ENCODE results near the gene HOMER1. TPM values are rescaled to one million over a fixed set of nuclear protein-coding genes. Genes with fewer than 3 reads are reported as not detected.

The HOMER1 gene
- total RNA-seq, 1 experiment from 2014 or later: 9.1 TPM

GRCh38 chr5:79475152-79475466 is 38.8 kb downstream of the HOMER1 start:
- Histone ChIP-seq H3K9me2 (replicated peaks; ENCODE audit: low read length) (no peaks in the 10 kb centered on the region), H3K4me3 (ENCODE audit: low read length) (no peak overlapping the region), H3K9ac (ENCODE audit: low read length) (no peak overlapping the region), H4K20me1 (ENCODE audit: low read length) (no peaks in the 10 kb centered on the region), H3K4me2 (ENCODE audit: low read length) (no peak overlapping the region), H2AFZ (ENCODE audit: low read length) (no peak overlapping the region), H3K4me1 (ENCODE audit: insufficient read depth, low read length) (peaks cover 6% of the 10 kb centered on the region; the same call in 1 of the 2 replicates), H3K36me3 (ENCODE audit: low read depth, low read length) (no peaks in the 10 kb centered on the region), H3K9me3 (ENCODE audit: low read length) (no peaks in the 10 kb centered on the region), H3K27me3 (ENCODE audit: low read length) (no peaks in the 10 kb centered on the region), H3K27ac (ENCODE audit: low read length) (no peak overlapping the region), H3F3A (ENCODE audit: low read length, unreplicated experiment) (no peaks in the 10 kb centered on the region), H3K79me2 (ENCODE audit: low read length) (0 out of 2 replicates have a peak, but pooled peaks cover 6% of the 10 kb centered on the region)
- ChIA-PET POLR2A (ENCODE audit: unreplicated experiment) (no interaction called here), CTCF (no interaction called here)
- BruUV-seq (replicated peaks): no TSS peak
- TF ChIP-seq EZH2phosphoT487 (IDR thresholded peaks at IDR 0.05; ENCODE audit: borderline replicate concordance, low read length) (no peak), CTCF (conservative IDR thresholded peaks at IDR 0.05; ENCODE audit: low read depth, low read length) (no peak), EZH2 (IDR thresholded peaks at IDR 0.05; ENCODE audit: low read length, unreplicated experiment) (no peak)
- no peak for DNase-seq
- intact Hi-C loops (cut with micrococcal nuclease): no loop called here
- no peak for ATAC-seq

- Histone ChIP-seq H3K4me3 (ENCODE audit: low read length) (no peak overlapping the region), H3K9me2 (replicated peaks; ENCODE audit: low read length) (no peaks in the 10 kb centered on the region), H3K9me3 (ENCODE audit: low read length) (no peaks in the 10 kb centered on the region), H2AFZ (ENCODE audit: low read length) (no peak overlapping the region), H3K36me3 (ENCODE audit: low read depth, low read length) (no peaks in the 10 kb centered on the region), H3K79me2 (ENCODE audit: low read length) (0 out of 2 replicates have a peak, but pooled peaks cover 6% of the 10 kb centered on the region), H3F3A (ENCODE audit: low read length, unreplicated experiment) (no peaks in the 10 kb centered on the region), H3K9ac (ENCODE audit: low read length) (no peak overlapping the region), H3K27me3 (ENCODE audit: low read length) (no peaks in the 10 kb centered on the region), H4K20me1 (ENCODE audit: low read length) (no peaks in the 10 kb centered on the region), H3K4me1 (ENCODE audit: insufficient read depth, low read length) (peaks cover 6% of the 10 kb centered on the region; the same call in 1 of the 2 replicates), H3K27ac (ENCODE audit: low read length) (no peak overlapping the region), H3K4me2 (ENCODE audit: low read length) (no peak overlapping the region)
- ATAC-seq: no peak
- TF ChIP-seq EZH2phosphoT487 (IDR thresholded peaks at IDR 0.05; ENCODE audit: borderline replicate concordance, low read length) (no peak), CTCF (conservative IDR thresholded peaks at IDR 0.05; ENCODE audit: low read depth, low read length) (no peak), EZH2 (IDR thresholded peaks at IDR 0.05; ENCODE audit: low read length, unreplicated experiment) (no peak)
- DNase-seq: no peak
- intact Hi-C loops (cut with micrococcal nuclease): loop anchor here (5.0 kb wide), 1 partner anchor 38 kb away; the partner anchor contains the start of gene HOMER1
- CTCF ChIA-PET: no interaction called here
- BruUV-seq (replicated peaks): no TSS peak
- POLR2A ChIA-PET (ENCODE audit: unreplicated experiment): interaction anchor here (0.6 kb wide), 1 partner anchor 61 kb away, joined by 6 read pairs; no protein-coding TSS in a partner anchor
Measured at GRCh38 chr5:79474367-79475151, 39.4 kb downstream of the HOMER1 start.

- ATAC-seq: no peak
- Histone ChIP-seq H3K27ac (ENCODE audit: low read length) (no peak overlapping the region), H3K9me2 (replicated peaks; ENCODE audit: low read length) (no peaks in the 10 kb centered on the region), H3F3A (ENCODE audit: low read length, unreplicated experiment) (no peaks in the 10 kb centered on the region), H2AFZ (ENCODE audit: low read length) (no peak overlapping the region), H3K9ac (ENCODE audit: low read length) (no peak overlapping the region), H3K27me3 (ENCODE audit: low read length) (no peaks in the 10 kb centered on the region), H3K4me1 (ENCODE audit: insufficient read depth, low read length) (no peaks in the 10 kb centered on the region), H3K4me3 (ENCODE audit: low read length) (no peak overlapping the region), H3K79me2 (ENCODE audit: low read length) (no peaks in the 10 kb centered on the region), H3K36me3 (ENCODE audit: low read depth, low read length) (no peaks in the 10 kb centered on the region), H4K20me1 (ENCODE audit: low read length) (no peaks in the 10 kb centered on the region), H3K4me2 (ENCODE audit: low read length) (no peak overlapping the region), H3K9me3 (ENCODE audit: low read length) (no peaks in the 10 kb centered on the region)
- TF ChIP-seq EZH2 (IDR thresholded peaks at IDR 0.05; ENCODE audit: low read length, unreplicated experiment): no peak
- no peak for TF ChIP-seq CTCF (conservative IDR thresholded peaks at IDR 0.05; ENCODE audit: low read depth, low read length)
- TF ChIP-seq EZH2phosphoT487 (IDR thresholded peaks at IDR 0.05; ENCODE audit: borderline replicate concordance, low read length): no peak
- no TSS peak for BruUV-seq (replicated peaks)
- intact Hi-C loops (cut with micrococcal nuclease): loop anchor here (5.0 kb wide), 1 partner anchor 41 kb away; the partner anchor contains the start of gene HOMER1
- no peak for DNase-seq
- POLR2A ChIA-PET (ENCODE audit: unreplicated experiment): no interaction called here
- CTCF ChIA-PET: no interaction called here
Measured at GRCh38 chr5:79471556-79471955, 42.4 kb downstream of the HOMER1 start.
